ENCODE measurements around the gene LRRC8D.

LRRC8D gene

GRCh38 chr1:89833183-89834082 is 12.6 kb downstream of the LRRC8D start:
- no peak for DNase-seq (ENCODE audit: low read depth)

- no peak for DNase-seq (ENCODE audit: low read depth)
Measured at GRCh38 chr1:89834083-89834704, 13.4 kb downstream of the LRRC8D start.

- DNase-seq (ENCODE audit: low read depth) = no peak
Measured at GRCh38 chr1:89836252-89837035, 15.6 kb downstream of the LRRC8D start.

GRCh38 chr1:89837036-89837481 is 16.2 kb downstream of the LRRC8D start:
- DNase-seq (ENCODE audit: low read depth) = no peak

GRCh38 chr1:89837510-89837909 is 16.7 kb downstream of the LRRC8D start:
- no peak for DNase-seq (ENCODE audit: low read depth)

GRCh38 chr1:89839516-89839915 is 18.7 kb downstream of the LRRC8D start:
- DNase-seq (ENCODE audit: low read depth) = no peak

GRCh38 chr1:89841507-89841906 is 20.7 kb downstream of the LRRC8D start:
- DNase-seq (ENCODE audit: low read depth) = no peak

GRCh38 chr1:89842567-89843272 is 21.9 kb downstream of the LRRC8D start:
- no peak for DNase-seq (ENCODE audit: low read depth)

- DNase-seq (ENCODE audit: low read depth) = no peak
Measured at GRCh38 chr1:89843273-89844130, 22.7 kb downstream of the LRRC8D start.

- no peak for DNase-seq (ENCODE audit: low read depth)
Measured at GRCh38 chr1:89844241-89844807, 23.5 kb downstream of the LRRC8D start.

- DNase-seq (ENCODE audit: low read depth) = no peak
Measured at GRCh38 chr1:89844860-89845259, 24.0 kb downstream of the LRRC8D start.

GRCh38 chr1:89847191-89847729 is 26.4 kb downstream of the LRRC8D start:
- no peak for DNase-seq (ENCODE audit: low read depth)

GRCh38 chr1:89850844-89851415 is 30.1 kb downstream of the LRRC8D start:
- DNase-seq (ENCODE audit: low read depth) = no peak

GRCh38 chr1:89854140-89854539 is 33.3 kb downstream of the LRRC8D start:
- DNase-seq (ENCODE audit: low read depth) = no peak

GRCh38 chr1:89855413-89856123 is 34.7 kb downstream of the LRRC8D start:
- DNase-seq (ENCODE audit: low read depth) = peak; percentile 40

GRCh38 chr1:89863165-89863830 is 42.5 kb downstream of the LRRC8D start:
- no peak for DNase-seq (ENCODE audit: low read depth)

- no peak for DNase-seq (ENCODE audit: low read depth)
Measured at GRCh38 chr1:89865498-89866382, 44.9 kb downstream of the LRRC8D start.

- no peak for DNase-seq (ENCODE audit: low read depth)
Measured at GRCh38 chr1:89866568-89866967, 45.7 kb downstream of the LRRC8D start.

Data from stromal cell of bone marrow (primary cell).